HG02763 (cell line): Measurements from ENCODE around the gene LRBA.
"Not testable (repeated sequence)": the region's sequence is repeated elsewhere in the genome, so short reads cannot be mapped to it uniquely, and the experiment has no call there.

ENCODE experiments used
- ATAC-seq: cut with Tn5 transposase; IDR thresholded peaks from one replicate; pipeline ENCODE4 v1.9.1; 2021; ENCODE audit warnings: mild to moderate bottlenecking, moderate library complexity; ENCODE audit not compliant: unreplicated experiment

The LRBA gene

GRCh38 chr4:151015459-151016347 is 619 bp upstream of the LRBA start:
- peak; percentile 69 for ATAC-seq

- no peak for ATAC-seq
Measured at GRCh38 chr4:151013944-151014343, 1.1 kb downstream of the LRBA start.

GRCh38 chr4:151013491-151013890 is 1.6 kb downstream of the LRBA start:
- ATAC-seq, result no peak

DNA sequence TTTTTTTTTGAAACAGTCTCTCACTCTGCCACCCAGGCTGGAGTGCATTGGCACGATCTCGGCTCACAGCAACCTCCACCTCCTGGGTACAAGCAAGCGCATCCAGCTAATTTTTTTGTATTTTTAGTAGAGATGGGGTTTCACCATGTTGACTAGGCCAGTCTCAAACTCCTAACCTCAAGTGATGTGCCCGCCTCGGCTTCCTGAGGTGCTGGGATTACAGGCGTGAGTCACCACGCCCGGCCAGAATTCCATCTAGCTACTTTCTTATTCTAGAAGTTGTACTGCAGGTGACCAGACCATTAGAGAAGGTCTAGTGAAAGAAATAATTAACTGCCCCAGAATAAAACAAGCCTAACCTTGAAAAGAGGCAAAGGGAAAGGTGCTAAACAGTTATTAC is 2.3 kb downstream of the LRBA start:
- no peak for ATAC-seq

GRCh38 chr4:151012376-151012775 is 2.7 kb downstream of the LRBA start:
- ATAC-seq, result no peak

DNA sequence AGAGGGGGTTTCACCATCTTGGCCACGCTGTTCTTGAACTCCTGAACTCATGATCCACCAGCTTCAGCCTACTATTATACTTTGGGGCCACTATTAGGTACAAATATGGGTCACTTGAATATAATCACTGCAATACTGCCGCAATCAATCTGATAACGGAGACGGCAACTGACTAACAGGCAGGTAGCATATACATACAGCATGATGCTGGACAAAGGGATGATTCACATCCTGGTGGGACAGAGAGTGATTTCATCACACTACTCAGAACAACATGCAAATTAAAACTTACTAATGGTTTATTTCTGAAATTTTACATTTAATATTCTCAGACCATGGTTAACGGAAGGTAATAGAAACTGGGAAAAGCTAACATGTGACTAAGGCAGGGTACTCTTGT is 10.9 kb downstream of the LRBA start:
- ATAC-seq, result no peak

DNA sequence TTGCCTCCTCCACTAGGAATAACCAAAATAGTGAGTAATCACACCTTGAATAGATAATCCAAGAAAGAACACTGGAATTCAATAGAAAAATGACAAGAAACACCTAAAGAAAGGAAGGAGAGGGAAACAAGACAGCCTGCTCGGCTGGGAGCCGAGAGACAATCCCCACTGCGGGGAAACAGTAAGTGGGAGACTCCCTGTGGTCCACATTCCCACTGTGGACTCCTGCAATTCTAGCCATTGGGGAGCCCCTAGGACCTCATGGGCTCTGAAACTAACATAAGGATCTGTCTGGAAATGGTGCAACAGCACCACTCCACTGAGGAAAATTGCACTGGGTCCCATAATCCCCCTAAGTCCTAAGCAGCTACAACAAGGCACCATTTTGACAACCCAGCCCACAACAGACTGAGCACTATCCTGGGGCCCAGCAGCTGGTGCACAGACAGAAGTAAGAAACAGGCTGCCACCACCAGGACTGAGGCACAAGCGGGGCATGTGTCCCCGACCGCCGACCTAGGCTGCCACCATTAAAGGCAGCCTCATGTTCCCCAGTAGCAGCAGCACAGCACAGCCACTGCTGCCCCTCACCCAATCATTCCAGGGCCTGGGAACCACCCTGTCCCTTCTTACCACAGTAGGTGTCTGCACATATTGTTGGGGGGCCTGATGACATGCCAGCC is 14.2 kb downstream of the LRBA start:
- ATAC-seq, result no peak

GRCh38 chr4:150999086-150999485 is 16.0 kb downstream of the LRBA start:
- ATAC-seq, result no peak

DNA sequence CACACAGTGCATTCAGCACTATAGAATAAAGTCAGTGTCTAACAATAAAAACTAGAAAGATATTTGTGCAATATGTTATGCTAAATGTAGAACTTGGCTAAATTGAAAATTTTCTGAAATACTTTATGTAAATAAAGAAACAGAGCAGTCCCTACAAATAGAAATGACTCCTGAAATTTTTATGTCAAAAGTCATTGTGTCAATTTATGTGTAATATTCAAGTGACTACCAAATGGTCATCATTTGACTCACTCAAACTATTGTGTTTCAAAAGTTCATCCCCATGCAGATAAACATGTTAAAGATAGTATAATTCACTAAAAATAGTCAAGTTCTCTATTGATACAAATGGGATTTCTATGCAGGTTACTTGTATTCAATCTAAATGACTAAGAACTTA is 17.9 kb downstream of the LRBA start:
- no peak for ATAC-seq

DNA sequence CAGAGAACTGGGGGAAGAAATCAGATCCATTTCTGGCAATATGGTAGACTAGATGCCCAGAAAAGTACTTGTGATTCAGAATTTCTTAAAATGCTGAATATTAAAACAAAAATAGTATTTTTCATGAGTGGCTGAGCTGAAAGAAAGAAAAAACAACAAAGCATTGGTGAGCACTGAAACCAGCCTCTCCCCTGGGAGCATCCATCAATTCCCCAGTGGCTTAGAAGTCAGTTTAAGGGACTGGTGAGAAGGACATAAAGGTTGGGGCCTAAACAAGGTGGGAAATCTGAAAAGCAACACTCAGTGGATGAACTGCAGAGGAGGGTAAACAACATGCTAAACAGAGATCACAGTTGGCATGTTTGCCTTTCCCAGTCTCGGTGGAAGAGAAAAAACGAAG is 20.4 kb downstream of the LRBA start:
- ATAC-seq, result no peak

GRCh38 chr4:150993577-150993976 is 21.5 kb downstream of the LRBA start:
- not testable (repeated sequence) for ATAC-seq

- ATAC-seq, result no peak
Measured at GRCh38 chr4:150990993-150991392, 24.1 kb downstream of the LRBA start.

DNA sequence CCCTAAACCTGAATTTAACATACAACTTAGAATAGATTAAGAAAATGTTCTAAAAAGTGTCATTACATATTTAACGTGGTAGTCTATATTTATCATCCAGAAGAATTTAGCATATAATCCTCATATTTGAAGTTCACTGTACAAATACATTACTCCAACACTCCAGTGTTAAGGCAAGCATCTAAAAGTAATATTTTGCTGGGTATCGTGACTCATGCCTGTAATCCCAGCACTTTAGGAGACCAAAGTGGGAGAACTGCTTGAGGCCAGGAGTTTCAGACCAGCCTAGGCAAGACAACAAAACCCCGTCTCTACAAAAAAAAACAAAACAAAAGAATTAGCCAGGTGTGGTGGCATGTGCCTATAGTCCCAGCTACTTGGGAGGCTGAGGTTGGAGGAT is 24.8 kb downstream of the LRBA start:
- no peak for ATAC-seq

DNA sequence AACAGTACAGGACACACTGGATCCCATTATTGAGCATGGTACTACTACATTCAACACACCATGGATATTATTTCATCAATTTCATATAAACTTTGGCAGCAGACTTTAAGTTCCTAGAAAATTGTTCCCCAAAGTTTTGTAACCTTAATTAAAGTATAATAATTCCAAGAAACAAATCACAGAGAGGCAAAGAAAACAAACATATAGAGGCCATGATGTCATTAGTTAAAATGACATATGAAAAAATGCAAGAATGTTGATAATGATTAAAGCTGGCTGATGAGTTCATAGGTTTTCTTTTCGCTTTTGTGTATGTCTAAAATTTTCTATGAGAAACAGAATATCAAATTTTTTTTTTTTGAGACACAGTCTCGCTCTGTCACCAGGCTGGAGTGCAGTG is 26.8 kb downstream of the LRBA start:
- no peak for ATAC-seq

GRCh38 chr4:150987204-150987603 is 27.9 kb downstream of the LRBA start:
- ATAC-seq, result no peak

DNA sequence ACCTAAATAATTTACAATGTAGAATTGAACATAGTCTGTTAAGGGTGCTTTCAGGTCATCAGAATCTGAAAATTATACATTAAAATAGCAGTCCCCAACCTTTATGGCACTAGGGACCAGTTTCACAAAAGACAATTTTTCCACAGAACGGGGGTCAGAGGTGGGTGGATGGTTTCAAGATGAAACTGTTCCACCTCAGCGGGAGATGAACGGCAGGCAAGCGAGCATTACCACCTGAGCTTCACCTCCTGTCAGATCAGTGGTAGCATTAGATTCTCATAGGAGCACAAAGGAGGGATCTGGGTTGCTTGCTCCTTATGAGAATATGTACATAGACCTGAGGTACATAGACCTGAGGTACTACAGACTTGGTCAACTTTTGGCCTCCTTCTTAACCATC is 29.0 kb downstream of the LRBA start:
- peak; percentile 50 for ATAC-seq

DNA sequence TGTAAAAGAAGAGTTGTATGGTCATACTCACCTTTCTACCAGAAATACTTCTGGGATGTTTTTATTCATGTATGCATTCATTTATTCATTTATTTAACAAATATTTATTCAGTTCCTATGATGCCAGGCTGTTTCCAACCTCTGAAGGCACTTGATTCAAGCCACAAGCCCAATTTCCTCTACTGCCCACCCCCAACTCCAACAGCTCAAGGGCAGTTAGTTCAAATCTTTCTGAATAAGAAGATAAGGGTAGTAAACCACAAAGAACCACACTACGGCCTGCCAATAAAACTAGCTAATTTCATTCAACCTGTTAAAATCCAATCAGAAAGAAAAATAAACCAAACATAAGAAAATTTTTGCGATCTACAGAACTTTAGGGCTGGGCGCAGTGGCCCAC is 31.2 kb downstream of the LRBA start:
- ATAC-seq, result no peak

GRCh38 chr4:150982557-150983233 is 32.4 kb downstream of the LRBA start:
- no peak for ATAC-seq

- no peak for ATAC-seq
Measured at GRCh38 chr4:150978738-150979575, 36.1 kb downstream of the LRBA start.

DNA sequence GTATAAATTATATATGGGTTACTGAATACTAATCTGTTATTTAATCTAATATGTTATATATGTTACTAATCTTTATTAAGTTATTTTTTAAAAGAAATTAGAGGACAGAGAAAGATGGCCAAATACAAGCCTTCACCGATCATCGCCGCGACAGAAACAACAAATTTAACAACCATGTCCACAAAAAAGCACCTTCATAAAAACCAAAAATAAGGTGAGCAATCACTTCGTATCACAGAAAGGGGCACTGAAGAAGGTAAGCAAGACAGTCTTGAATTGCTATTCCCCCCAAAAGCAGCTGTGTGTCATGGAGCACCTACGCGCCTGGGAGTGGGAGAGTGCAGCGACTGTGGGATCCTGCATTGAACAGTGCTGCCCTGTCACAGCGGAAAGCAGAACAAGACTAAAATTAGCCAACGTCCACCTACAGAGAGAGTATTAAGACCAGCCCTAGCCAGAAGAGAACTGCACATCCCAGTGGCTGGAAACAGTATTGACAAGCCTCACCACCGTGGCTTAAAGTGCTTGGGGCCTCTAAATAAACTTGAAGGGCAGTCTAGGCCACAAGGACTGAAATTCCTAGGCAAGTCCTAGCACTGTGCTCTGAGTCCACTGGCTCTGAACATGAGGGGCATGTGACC is 38.5 kb downstream of the LRBA start:
- ATAC-seq, result no peak
